ENCODE measurements around the gene ZNF761. TPM values are rescaled to one million over a fixed set of nuclear protein-coding genes. Genes with fewer than 3 reads are reported as not detected.
"Not testable (repeated sequence)": the region's sequence is repeated elsewhere in the genome, so short reads cannot be mapped to it uniquely, and the experiment has no call there.

The ZNF761 gene
- total RNA-seq, 1 experiment from 2014 or later: 10.6 TPM

DNA sequence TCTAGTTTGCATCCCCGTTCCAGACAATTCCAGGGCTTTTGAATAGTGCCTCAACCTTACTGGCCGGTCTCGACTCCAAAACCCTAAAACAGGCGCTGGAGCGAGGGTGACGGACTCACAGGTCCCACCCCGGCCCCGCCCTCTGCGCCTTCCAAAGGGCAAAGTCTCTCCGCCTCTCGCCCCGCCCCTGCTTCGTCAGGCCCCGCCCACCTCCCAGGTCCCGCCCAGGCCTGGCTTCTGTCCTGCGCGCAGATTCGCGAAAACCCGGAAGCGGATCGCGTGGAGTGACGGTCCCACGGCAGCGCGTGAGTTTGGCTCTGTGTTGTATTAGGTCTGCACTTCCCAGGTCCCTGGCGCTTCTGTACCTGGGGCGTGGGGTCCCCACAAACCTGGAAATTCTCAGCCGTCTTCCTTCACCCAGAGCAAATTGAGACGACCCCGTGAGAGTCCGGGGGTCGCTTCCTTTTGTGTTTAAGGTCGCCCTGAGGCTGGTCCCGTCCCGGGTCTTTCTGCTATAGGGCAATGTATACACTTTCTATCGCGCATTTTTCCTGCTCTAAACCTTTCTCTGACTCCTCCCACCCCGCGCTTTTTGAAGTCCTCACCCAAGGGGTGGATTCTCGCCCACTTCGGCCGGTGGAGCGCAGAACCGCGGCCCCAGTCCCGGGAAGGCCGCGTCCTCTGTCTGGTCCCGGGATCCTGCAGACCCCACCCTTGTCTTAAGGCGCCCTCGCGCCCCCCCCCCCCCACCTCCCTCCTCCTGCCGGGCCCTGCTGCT lies 35.9 kb downstream of the ZNF761 start, which contains the start of gene ZNF813:
Gene ZNF813 (plus strand): TSS at position 249 of the 778 bp plus-strand sequence. CDS start 16,090 bp downstream, outside the sequence.
- no peaks in the 10 kb centered on the region for H3K27me3 Mint-ChIP-seq (ENCODE audit: unreplicated experiment)
- BruUV-seq (replicated peaks): no TSS peak
- H3K4me3 Mint-ChIP-seq (ENCODE audit: low read depth, unreplicated experiment): no peak within 1 kb of the TSS
- no peaks in the 10 kb centered on the region for H3K36me3 Mint-ChIP-seq (ENCODE audit: insufficient read depth, unreplicated experiment)
- no peaks in the 10 kb centered on the region for H3K4me1 Mint-ChIP-seq (ENCODE audit: low read depth, unreplicated experiment)
- no peak for DNase-seq
- intact Hi-C loops (cut with micrococcal nuclease; ENCODE audit: unreplicated experiment): no loop called here
- CTCF ChIA-PET: no interaction called here
- TF ChIP-seq, protein P1, sequence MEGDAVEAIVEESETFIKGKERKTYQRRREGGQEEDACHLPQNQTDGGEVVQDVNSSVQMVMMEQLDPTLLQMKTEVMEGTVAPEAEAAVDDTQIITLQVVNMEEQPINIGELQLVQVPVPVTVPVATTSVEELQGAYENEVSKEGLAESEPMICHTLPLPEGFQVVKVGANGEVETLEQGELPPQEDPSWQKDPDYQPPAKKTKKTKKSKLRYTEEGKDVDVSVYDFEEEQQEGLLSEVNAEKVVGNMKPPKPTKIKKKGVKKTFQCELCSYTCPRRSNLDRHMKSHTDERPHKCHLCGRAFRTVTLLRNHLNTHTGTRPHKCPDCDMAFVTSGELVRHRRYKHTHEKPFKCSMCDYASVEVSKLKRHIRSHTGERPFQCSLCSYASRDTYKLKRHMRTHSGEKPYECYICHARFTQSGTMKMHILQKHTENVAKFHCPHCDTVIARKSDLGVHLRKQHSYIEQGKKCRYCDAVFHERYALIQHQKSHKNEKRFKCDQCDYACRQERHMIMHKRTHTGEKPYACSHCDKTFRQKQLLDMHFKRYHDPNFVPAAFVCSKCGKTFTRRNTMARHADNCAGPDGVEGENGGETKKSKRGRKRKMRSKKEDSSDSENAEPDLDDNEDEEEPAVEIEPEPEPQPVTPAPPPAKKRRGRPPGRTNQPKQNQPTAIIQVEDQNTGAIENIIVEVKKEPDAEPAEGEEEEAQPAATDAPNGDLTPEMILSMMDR (IDR thresholded peaks at IDR 0.05; ENCODE audit: unreplicated experiment): no peak
- H3K9me3 Mint-ChIP-seq (ENCODE audit: low read depth, unreplicated experiment): peaks cover 28% of the 10 kb centered on the region
- H3K27ac Mint-ChIP-seq (ENCODE audit: unreplicated experiment): no peak within 1 kb of the TSS

DNA sequence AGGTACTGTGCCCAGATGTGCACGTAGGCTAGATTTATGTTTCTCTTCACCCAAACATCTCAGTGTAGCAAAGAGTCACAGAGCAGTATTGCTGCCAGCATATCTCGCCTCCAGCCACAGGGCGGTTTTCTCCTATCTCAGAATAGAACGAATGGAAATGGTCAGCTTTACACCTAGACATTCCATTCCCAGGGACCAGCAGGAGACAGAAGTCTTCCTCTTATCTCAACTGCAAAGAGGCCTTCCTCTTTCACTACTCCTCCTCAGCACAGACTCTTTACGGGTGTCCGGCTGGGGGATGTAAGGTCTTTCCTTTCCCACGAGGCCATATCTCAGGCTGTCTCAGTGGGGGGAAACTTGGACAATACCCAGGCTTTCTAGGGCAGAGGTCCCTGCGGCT lies 36.8 kb downstream of the ZNF761 start:
- H3K27ac Mint-ChIP-seq (ENCODE audit: unreplicated experiment); H3K4me3 Mint-ChIP-seq (ENCODE audit: low read depth, unreplicated experiment); H3K36me3 Mint-ChIP-seq (ENCODE audit: insufficient read depth, unreplicated experiment); intact Hi-C loops (cut with micrococcal nuclease; ENCODE audit: unreplicated experiment); DNase-seq; H3K27me3 Mint-ChIP-seq (ENCODE audit: unreplicated experiment); BruUV-seq (replicated peaks); H3K4me1 Mint-ChIP-seq (ENCODE audit: low read depth, unreplicated experiment); CTCF ChIA-PET: not testable (repeated sequence)
- peaks cover 22% of the 10 kb centered on the region for H3K9me3 Mint-ChIP-seq (ENCODE audit: low read depth, unreplicated experiment)

DNA sequence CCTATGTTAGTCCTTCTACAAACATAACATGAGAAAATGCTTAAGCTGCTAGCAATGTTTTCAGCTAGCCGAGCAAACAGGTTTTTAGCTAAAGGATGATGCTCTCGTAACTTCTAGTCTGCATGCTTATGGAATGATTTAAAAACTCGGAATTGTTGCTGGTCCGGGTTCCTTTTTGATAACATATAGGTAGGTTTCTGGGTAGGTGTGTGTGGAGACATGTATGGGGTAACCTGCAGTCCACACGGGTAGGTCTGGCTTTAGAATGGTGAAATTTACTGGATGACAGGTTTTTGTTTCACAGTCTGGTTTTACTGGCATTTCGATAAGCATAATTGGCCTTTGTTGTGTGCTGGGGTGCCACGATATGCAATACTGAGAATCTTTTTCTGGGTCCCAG lies 40.1 kb downstream of the ZNF761 start:
- Mint-ChIP-seq H3K4me1 (ENCODE audit: low read depth, unreplicated experiment) (no peaks in the 10 kb centered on the region), H3K36me3 (ENCODE audit: insufficient read depth, unreplicated experiment) (no peaks in the 10 kb centered on the region), H3K27me3 (ENCODE audit: unreplicated experiment) (no peaks in the 10 kb centered on the region), H3K27ac (ENCODE audit: unreplicated experiment) (no peak overlapping the region), H3K9me3 (ENCODE audit: low read depth, unreplicated experiment) (peaks cover 32% of the 10 kb centered on the region), H3K4me3 (ENCODE audit: low read depth, unreplicated experiment) (no peak overlapping the region)
- CTCF ChIA-PET: interaction anchor here (1.0 kb wide), 1 partner anchor 10 kb away, joined by 3 read pairs; no protein-coding TSS in a partner anchor
- intact Hi-C loops (cut with micrococcal nuclease; ENCODE audit: unreplicated experiment): no loop called here
- DNase-seq: no peak
- TF ChIP-seq, protein P1 (IDR thresholded peaks at IDR 0.05; ENCODE audit: unreplicated experiment): no peak
- BruUV-seq (replicated peaks): no TSS peak

DNA sequence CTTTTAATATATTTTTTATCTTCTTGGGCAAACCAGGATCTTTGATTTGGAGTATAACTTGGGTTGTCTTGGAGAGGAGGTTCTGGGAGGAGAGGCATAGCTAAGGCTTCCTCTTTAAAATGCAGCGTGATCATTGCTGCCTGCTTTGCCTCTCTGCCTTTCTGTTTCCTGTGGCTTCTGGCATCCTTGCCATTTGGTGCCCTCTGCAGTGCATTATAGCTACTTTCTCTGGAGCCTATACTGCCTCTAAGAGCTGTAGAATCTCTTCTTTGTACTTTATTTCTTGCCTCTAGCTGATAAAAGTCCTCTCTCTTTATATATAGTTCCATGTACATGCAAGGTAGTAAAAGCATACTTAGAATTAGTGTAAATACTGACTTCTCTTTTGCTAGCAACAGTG lies 43.0 kb downstream of the ZNF761 start:
- not testable (repeated sequence) for H3K27ac Mint-ChIP-seq (ENCODE audit: unreplicated experiment); H3K36me3 Mint-ChIP-seq (ENCODE audit: insufficient read depth, unreplicated experiment); BruUV-seq (replicated peaks); H3K4me1 Mint-ChIP-seq (ENCODE audit: low read depth, unreplicated experiment); H3K4me3 Mint-ChIP-seq (ENCODE audit: low read depth, unreplicated experiment); DNase-seq; H3K27me3 Mint-ChIP-seq (ENCODE audit: unreplicated experiment)
- H3K9me3 Mint-ChIP-seq (ENCODE audit: low read depth, unreplicated experiment): peaks cover 29% of the 10 kb centered on the region
- CTCF ChIA-PET: interaction anchor here (0.6 to 1.2 kb wide), 2 partner anchors 36 to 37 kb away, joined by 3 to 4 read pairs; no protein-coding TSS in a partner anchor
- intact Hi-C loops (cut with micrococcal nuclease; ENCODE audit: unreplicated experiment): loop anchor here (1.0 kb wide), 1 partner anchor 37 kb away; no protein-coding TSS in a partner anchor

DNA sequence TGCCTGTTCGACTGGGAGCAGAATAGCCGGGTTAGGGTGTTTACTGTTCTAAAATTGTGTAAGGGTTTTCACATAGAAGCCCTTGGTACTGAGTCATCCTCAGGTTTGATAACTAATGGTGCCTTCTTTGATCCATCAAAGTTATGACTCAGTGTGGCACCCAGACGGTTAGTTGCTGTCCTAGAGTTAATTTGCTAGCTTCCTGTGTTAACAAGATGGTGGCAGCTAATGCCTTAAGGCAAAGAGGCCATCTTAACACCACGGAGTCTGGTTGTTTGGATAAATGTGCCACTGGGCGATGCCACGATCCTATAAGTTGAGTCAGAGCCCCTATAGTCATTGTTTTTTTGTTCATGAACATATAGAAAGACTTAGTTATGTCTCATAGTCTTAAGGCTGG lies 43.7 kb downstream of the ZNF761 start:
- H3K4me1 Mint-ChIP-seq (ENCODE audit: low read depth, unreplicated experiment); BruUV-seq (replicated peaks); H3K36me3 Mint-ChIP-seq (ENCODE audit: insufficient read depth, unreplicated experiment); DNase-seq; H3K27me3 Mint-ChIP-seq (ENCODE audit: unreplicated experiment); H3K4me3 Mint-ChIP-seq (ENCODE audit: low read depth, unreplicated experiment); H3K27ac Mint-ChIP-seq (ENCODE audit: unreplicated experiment): not testable (repeated sequence)
- CTCF ChIA-PET: interaction anchor here (1.2 kb wide), 1 partner anchor 38 kb away, joined by 3 read pairs; no protein-coding TSS in a partner anchor
- H3K9me3 Mint-ChIP-seq (ENCODE audit: low read depth, unreplicated experiment): peaks cover 26% of the 10 kb centered on the region
- intact Hi-C loops (cut with micrococcal nuclease; ENCODE audit: unreplicated experiment): loop anchor here (1.0 kb wide), 1 partner anchor 37 kb away; no protein-coding TSS in a partner anchor

DNA sequence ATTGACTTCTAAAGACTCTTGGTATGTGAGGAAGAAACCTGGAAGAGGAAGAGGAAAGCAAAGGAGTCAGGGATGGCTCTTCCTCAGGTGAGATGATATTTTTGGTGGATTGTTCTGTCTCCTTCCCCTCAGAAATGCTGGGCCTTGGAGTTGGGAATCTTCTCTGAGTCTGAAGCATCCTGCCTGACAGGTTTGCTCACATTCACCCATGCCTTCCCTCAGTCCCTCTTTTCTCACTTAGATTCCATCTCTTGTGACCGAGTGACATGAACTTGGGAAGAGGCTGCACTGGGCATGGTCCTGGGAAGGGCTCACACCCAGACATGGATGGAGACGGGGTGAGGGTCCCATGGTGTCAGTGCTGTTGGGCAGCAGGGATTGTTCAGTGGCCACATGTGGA lies 52.0 kb downstream of the ZNF761 start:
- DNase-seq; BruUV-seq (replicated peaks); H3K4me1 Mint-ChIP-seq (ENCODE audit: low read depth, unreplicated experiment); CTCF ChIA-PET; H3K27ac Mint-ChIP-seq (ENCODE audit: unreplicated experiment); H3K27me3 Mint-ChIP-seq (ENCODE audit: unreplicated experiment); H3K4me3 Mint-ChIP-seq (ENCODE audit: low read depth, unreplicated experiment); H3K36me3 Mint-ChIP-seq (ENCODE audit: insufficient read depth, unreplicated experiment); intact Hi-C loops (cut with micrococcal nuclease; ENCODE audit: unreplicated experiment): not testable (repeated sequence)
- H3K9me3 Mint-ChIP-seq (ENCODE audit: low read depth, unreplicated experiment): peaks cover 19% of the 10 kb centered on the region

All from Calu3 (cell line).